ENCODE data around the gene PDGFA. TPM values are rescaled to one million over a fixed set of nuclear protein-coding genes. Genes with fewer than 3 reads are reported as not detected.

Gene PDGFA
- total and polyA plus RNA-seq, 8 donors: 25.9 to 69.4 (median 36.3) TPM

DNA sequence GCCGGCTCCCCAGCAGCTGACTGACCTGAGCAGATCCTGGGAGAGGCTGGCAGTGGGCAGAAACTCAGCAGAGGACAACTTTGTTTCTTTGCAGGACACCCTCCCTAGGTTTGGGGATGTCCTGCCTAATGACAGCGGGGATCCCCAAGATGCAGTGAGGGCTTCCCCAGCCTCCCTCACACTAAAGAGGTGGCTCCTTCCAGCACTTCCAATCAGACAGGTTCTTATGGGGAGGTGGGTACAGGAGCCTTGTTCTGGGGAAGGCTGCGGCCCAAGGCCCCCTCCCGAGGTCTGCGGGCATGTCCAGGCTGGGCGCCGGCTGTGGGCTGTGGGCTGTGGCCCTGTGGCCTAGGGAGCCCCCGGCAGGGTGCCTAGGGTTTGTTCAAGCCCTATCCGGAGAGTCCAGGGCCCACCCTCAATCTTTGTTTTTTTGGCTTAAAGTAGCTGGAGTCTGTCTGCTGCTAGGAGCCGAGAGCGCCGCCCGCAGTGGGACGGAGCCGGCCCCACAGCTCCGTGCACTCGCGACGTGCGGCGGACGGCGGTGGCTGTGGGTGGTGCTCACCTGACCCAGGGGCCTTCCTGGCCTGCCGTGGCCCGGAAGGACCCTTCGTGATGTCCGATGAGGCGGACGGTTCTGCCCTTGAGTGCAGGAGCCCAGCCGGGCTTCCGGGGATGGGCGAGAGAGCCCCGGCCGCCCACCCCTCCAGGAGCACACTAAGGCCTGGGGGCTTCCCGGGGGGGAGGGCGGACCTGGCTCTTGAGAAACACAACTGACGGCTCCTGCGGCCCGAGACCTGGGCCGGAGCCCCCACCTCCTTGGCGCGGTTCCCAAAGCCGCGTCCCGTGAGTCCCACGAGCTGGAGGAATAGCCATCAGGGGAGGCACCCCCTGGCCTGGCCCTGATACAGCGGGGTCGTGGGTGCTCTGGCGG is 57.2 kb downstream of the PDGFA start:
- DNase-seq (peak in 2 of 4 donors; percentile 25 to 58), ATAC-seq (no peak)
- H3K27ac ChIP-seq: no peak overlapping the region
- H3K27me3 ChIP-seq: peaks cover 0 to 6% of the 10 kb centered on the region in 2 donors
- intact Hi-C loops (cut with DNase I): no loop called here
- TF ChIP-seq CTCF (IDR thresholded peaks at IDR 0.05): no peak
- H3K36me3 ChIP-seq: no peaks in the 10 kb centered on the region
- H3K9me3 ChIP-seq: no peaks in the 10 kb centered on the region
- H3K4me3 ChIP-seq: no peak overlapping the region
- peaks cover 8 to 10% of the 10 kb centered on the region in 2 donors for H3K4me1 ChIP-seq

GRCh38 chr7:461453-462172 is 58.0 kb downstream of the PDGFA start:
- Histone ChIP-seq H3K36me3 (no peaks in the 10 kb centered on the region), H3K9me3 (no peaks in the 10 kb centered on the region), H3K4me1 (peaks cover 8 to 10% of the 10 kb centered on the region in 2 donors), H3K27me3 (peaks cover 0 to 6% of the 10 kb centered on the region in 2 donors), H3K4me3 (no peak overlapping the region), H3K27ac (no peak overlapping the region)
- ATAC-seq (no peak), DNase-seq (peak in 1 of 4 donors; percentile 75)
- no peak for TF ChIP-seq CTCF (IDR thresholded peaks at IDR 0.05)
- intact Hi-C loops (cut with DNase I): no loop called here

- Histone ChIP-seq H3K9me3 (no peaks in the 10 kb centered on the region), H3K27me3 (peaks cover 0 to 6% of the 10 kb centered on the region in 2 donors), H3K36me3 (no peaks in the 10 kb centered on the region), H3K27ac (no peak overlapping the region), H3K4me1 (peaks cover 8 to 10% of the 10 kb centered on the region in 2 donors), H3K4me3 (no peak overlapping the region)
- no peak for ATAC-seq
- DNase-seq: no peak
- TF ChIP-seq CTCF (IDR thresholded peaks at IDR 0.05): no peak
- intact Hi-C loops (cut with DNase I): no loop called here
Observed at GRCh38 chr7:461117-461452, 58.6 kb downstream of the PDGFA start.

- ATAC-seq (peak; percentile 70), DNase-seq (peak in 1 of 4 donors; percentile 69)
- Histone ChIP-seq H3K36me3 (no peaks in the 10 kb centered on the region), H3K9me3 (no peaks in the 10 kb centered on the region), H3K4me1 (peaks cover 10 to 12% of the 10 kb centered on the region in 2 donors), H3K27ac (no peak overlapping the region), H3K27me3 (peaks cover 0 to 8% of the 10 kb centered on the region in 2 donors), H3K4me3 (no peak overlapping the region)
- intact Hi-C loops (cut with DNase I): no loop called here
- no peak for TF ChIP-seq CTCF (IDR thresholded peaks at IDR 0.05)
Observed at GRCh38 chr7:460374-461116, 59.1 kb downstream of the PDGFA start.
